ENCODE results near the gene KCNK7. TPM values are rescaled to one million over a fixed set of nuclear protein-coding genes. Genes with fewer than 3 reads are reported as not detected.

Gene KCNK7
- total and polyA plus RNA-seq, 4 donors, result 0.46 to 2.8 (median 1.3) TPM

DNA sequence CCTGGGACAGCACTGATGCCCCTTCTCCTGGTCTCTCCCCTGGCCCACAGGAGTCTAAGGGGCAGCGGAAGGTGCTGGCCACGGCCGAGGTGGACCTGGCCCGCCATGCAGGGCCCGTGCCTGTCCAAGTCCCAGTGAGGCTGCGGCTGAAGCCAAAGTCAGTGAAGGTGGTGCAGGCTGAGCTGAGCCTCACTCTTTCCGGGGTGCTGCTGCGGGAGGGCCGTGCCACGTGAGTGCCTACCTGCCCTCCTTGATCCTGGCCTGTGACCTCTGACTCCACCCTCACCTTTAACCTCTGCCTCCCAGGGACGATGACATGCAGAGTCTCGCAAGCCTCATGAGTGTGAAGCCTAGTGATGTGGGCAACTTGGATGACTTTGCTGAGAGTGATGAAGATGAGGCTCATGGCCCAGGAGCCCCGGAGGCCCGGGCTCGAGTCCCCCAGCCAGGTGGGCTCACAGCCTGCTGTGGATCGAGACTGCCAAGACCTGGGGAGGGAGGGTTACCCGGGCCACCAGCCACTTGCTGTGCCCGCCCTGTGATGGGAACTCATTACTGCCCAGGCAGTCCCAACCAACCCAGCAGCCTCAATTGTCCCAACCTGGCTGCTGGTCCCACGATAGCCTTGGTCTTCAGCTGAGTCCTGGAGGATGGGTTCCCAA lies 15.4 kb downstream of the KCNK7 start:
- DNase-seq, result no peak
- Histone ChIP-seq H3K27ac (ENCODE audit: low read depth in 1 of 2, low read length in 1 of 2) (no peak overlapping the region), H3K9me3 (ENCODE audit: control insufficient read depth in 4 of 4, insufficient read depth in 3 of 4, low read length in 3 of 4) (peaks cover 0 to 3% (median 0%) of the 10 kb centered on the region in 4 donors), H3K36me3 (ENCODE audit: control insufficient read depth in 4 of 4, insufficient read depth in 4 of 4, low read length in 4 of 4) (peaks cover 0 to 43% (median 12%) of the 10 kb centered on the region in 4 donors), H3K4me3 (no peak overlapping the region), H3K4me1 (ENCODE audit: control insufficient read depth in 5 of 5, insufficient read depth in 5 of 5, low read length in 5 of 5) (peaks cover 0 to 28% (median 8%) of the 10 kb centered on the region in 5 donors), H3K9ac (ENCODE audit: insufficient read depth in 1 of 2, low read length in 2 of 2) (no peak overlapping the region), H3K27me3 (ENCODE audit: control insufficient read depth in 3 of 3, insufficient read depth in 3 of 3, low read length in 2 of 3) (peaks cover 0 to 15% (median 3%) of the 10 kb centered on the region in 3 donors)
- 94 to 98% methylated on average over 15 to 19 of the region's 19 CpGs for WGBS, 2 donors
- no peak for ATAC-seq (ENCODE audit: insufficient read depth, low FRiP score)
- no peak for TF ChIP-seq CTCF (IDR thresholded peaks at IDR 0.05; ENCODE audit: control extremely low read depth, extremely low read depth)

DNA sequence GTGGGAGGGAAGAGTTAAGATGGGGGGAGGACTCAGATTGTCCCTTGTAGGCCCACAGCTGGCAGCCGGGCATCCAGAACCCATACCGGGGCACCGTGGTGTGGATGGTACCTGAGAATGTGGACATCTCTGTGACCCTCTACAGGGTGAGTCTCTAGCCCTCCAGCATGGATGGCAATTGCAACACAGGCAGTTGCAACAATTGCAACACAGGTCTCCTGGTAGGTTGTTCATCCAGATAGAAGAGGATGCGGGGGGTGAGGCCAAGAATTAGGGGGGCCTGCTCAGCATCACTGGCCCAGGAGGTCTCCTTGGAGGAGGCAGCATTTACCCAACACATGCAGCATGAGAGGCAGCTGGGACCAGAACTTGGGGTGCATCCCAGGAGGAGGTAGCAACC lies 16.3 kb downstream of the KCNK7 start:
- H3K36me3 ChIP-seq (ENCODE audit: control insufficient read depth in 4 of 4, insufficient read depth in 4 of 4, low read length in 4 of 4), result peaks cover 0 to 37% (median 13%) of the 10 kb centered on the region in 4 donors
- TF ChIP-seq CTCF (IDR thresholded peaks at IDR 0.05; ENCODE audit: control extremely low read depth, extremely low read depth), result no peak
- no peak overlapping the region for H3K9ac ChIP-seq (ENCODE audit: insufficient read depth in 1 of 2, low read length in 2 of 2)
- DNase-seq, result no peak
- ATAC-seq (ENCODE audit: insufficient read depth, low FRiP score), result no peak
- peaks cover 0 to 3% (median 0%) of the 10 kb centered on the region in 4 donors for H3K9me3 ChIP-seq (ENCODE audit: control insufficient read depth in 4 of 4, insufficient read depth in 3 of 4, low read length in 3 of 4)
- H3K4me1 ChIP-seq (ENCODE audit: control insufficient read depth in 5 of 5, insufficient read depth in 5 of 5, low read length in 5 of 5), result peaks cover 0 to 29% (median 11%) of the 10 kb centered on the region in 5 donors
- WGBS, 2 donors, result 43 to 78% methylated on average over 4 of the region's 4 CpGs
- H3K4me3 ChIP-seq, result no peak overlapping the region
- no peak overlapping the region for H3K27ac ChIP-seq (ENCODE audit: low read depth in 1 of 2, low read length in 1 of 2)
- peaks cover 0 to 9% (median under 1%) of the 10 kb centered on the region in 3 donors for H3K27me3 ChIP-seq (ENCODE audit: control insufficient read depth in 3 of 3, insufficient read depth in 3 of 3, low read length in 2 of 3)

DNA sequence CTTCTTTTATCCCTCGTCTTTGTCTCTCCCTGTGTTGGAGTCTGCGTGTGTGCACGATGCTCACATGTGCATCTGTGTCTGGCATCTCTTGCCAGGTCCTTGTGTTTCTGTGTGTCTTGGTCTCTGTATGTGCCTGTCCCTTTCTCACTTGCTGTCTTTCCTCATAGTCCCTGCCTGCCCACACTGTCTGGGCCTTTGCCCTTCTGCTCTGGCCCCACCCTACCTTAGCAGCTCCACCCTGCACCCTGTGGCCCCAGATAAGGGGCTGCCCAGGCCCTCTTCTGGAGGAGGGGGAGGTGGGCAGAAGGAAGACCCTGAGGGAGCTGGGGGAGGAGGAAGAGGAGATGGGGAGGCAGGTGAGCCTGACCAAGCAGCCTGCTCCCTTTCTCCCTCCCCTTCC lies 16.9 kb downstream of the KCNK7 start:
- Histone ChIP-seq H3K36me3 (ENCODE audit: control insufficient read depth in 4 of 4, insufficient read depth in 4 of 4, low read length in 4 of 4) (peaks cover 0 to 34% (median 12%) of the 10 kb centered on the region in 4 donors), H3K9me3 (ENCODE audit: control insufficient read depth in 4 of 4, insufficient read depth in 3 of 4, low read length in 3 of 4) (peaks cover 0 to 3% (median 0%) of the 10 kb centered on the region in 4 donors), H3K27ac (ENCODE audit: low read depth in 1 of 2, low read length in 1 of 2) (no peak overlapping the region), H3K27me3 (ENCODE audit: control insufficient read depth in 3 of 3, insufficient read depth in 3 of 3, low read length in 2 of 3) (peaks cover 0 to 3% (median 0%) of the 10 kb centered on the region in 3 donors), H3K4me3 (no peak overlapping the region), H3K4me1 (ENCODE audit: control insufficient read depth in 5 of 5, insufficient read depth in 5 of 5, low read length in 5 of 5) (peaks cover 0 to 33% (median 11%) of the 10 kb centered on the region in 5 donors), H3K9ac (ENCODE audit: insufficient read depth in 1 of 2, low read length in 2 of 2) (no peak overlapping the region)
- no peak for TF ChIP-seq CTCF (IDR thresholded peaks at IDR 0.05; ENCODE audit: control extremely low read depth, extremely low read depth)
- 91% methylated on average over 3 of the region's 3 CpGs for whole genome bisulfite sequencing, 2 donors
- DNase-seq (no peak), ATAC-seq (ENCODE audit: insufficient read depth, low FRiP score) (no peak)
